GM21786 (cell line): ENCODE data around the gene GALNT7.
A peak's percentile ranks its signal among the peaks of the same experiment; 100 is the strongest.
"Not testable (repeated sequence)": the region's sequence is repeated elsewhere in the genome, so short reads cannot be mapped to it uniquely, and the experiment has no call there.

Experiments
- ATAC-seq: cut with Tn5 transposase; IDR thresholded peaks from one replicate; pipeline ENCODE4 v1.9.1; 2021; ENCODE audit not compliant: unreplicated experiment

Gene GALNT7

DNA sequence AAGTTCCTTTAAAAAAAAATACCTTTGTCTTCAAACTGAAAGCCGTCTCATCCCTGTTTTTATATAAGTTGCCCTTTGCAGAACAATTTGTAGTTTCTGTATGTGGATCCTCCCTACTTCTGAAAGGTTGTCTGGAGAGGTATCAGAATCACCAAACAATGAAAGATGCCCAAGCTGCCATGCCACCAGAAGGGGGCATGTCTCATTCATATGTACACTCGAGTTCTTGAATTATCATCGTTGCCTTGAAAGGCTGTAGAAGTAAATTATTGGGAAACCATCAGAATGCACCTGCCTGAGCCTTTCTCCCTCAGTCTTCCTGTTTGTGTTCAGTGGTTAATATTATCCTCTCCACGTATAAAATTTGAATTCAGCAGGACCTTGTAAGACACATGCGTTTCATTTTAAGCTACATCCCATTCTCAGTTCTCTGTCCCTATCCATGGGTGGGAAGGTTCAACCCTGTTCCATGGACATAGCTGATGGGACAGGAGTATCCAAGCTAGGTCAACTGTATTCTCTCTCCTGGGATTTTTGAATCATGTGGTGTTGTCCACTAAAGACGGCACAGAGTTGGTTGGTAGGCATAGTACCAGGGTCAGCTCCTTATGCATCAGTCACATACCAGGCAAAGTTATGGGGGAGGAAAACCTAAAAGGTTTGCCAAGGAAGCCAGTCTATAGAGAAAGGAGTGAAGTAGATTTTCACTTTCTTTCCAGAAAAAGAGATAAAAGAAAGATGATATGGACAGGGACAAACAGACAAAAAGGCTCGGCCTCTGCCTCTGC lies 24.0 kb downstream of the GALNT7 start:
- ATAC-seq, result no peak

DNA sequence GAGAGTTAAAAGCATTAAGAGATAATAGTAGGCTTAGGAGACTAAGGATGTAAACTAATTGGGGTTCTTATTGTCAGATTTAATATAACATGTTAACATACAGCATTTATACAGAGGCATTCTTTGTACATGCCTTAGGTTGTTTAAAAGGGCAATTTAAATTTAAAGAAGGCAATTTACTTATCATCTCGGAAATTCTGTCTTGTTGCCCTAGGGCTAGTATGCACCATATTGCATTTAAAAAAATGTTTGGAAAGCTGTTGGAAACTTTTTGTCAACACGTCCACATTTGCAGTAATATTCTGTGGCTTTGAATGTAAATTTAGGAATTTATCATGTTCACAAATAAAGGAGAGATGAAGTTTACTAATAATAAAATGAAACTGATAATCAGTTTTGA lies 25.5 kb downstream of the GALNT7 start:
- no peak for ATAC-seq

- ATAC-seq, result no peak
Measured at GRCh38 chr4:173195109-173195508, 26.5 kb downstream of the GALNT7 start.

DNA sequence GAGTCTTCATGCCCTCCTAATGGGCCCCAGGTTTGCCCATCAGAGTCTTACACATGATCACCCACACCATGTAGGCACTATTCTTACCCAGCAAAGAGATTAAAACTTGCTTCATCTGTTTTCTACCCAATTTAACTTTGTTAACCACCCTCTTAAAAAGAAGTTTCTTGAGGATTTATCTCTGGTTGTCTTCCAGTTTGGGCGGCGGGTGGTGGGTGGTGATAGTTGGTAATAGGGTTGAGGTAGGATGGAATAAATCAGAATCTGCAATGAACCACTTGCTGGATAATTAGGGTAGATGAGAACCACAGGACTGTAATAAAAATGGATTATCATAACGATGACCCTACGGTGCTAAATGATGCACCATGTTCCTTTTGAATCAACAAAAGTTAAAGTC lies 30.9 kb downstream of the GALNT7 start:
- no peak for ATAC-seq

- no peak for ATAC-seq
Measured at GRCh38 chr4:173200103-173200884, 31.7 kb downstream of the GALNT7 start.

DNA sequence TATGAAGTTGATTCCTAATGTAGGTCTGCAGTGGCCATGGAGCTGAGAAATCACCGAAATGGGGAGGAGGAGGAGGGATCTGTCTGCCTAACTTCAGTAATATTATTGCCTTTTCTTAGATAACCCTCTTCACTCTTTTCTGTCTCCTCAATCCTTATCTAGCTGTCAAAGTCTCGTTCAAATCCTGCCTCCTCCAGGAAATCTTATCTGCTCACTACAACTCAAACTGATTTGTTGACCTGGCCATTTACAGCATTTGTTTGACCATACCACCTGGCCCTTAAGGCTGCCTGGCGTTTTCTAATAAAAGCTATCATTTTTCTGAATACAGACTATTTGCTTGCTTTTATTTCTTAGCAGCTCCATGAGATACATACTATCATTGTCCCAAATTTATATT lies 33.8 kb downstream of the GALNT7 start:
- ATAC-seq, result no peak

GRCh38 chr4:173205656-173206055 lies 37.0 kb downstream of the GALNT7 start:
- ATAC-seq, result no peak

GRCh38 chr4:173208420-173208819 lies 39.8 kb downstream of the GALNT7 start:
- ATAC-seq, result no peak

DNA sequence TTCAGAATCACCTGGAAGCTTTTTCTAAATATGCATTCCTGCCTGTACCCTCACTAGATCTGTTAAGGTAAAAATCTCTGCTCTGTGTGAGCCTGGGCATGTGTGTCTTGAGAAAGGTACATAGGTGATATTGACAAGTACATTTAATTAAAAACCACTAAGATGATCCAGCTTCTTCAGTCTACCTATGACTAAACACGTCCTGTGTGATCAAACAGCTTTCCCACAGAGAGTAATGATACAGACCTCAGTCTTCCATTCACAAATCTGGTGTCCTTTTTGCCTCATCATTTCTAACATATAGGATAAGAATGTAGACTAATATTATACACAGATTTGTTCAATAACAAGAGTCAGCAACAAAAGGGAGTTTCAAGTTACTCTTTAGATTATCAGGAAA lies 42.6 kb downstream of the GALNT7 start:
- no peak for ATAC-seq

GRCh38 chr4:173211838-173212237 lies 43.2 kb downstream of the GALNT7 start:
- peak; percentile 72 for ATAC-seq

- no peak for ATAC-seq
Measured at GRCh38 chr4:173212379-173212778, 43.8 kb downstream of the GALNT7 start.

DNA sequence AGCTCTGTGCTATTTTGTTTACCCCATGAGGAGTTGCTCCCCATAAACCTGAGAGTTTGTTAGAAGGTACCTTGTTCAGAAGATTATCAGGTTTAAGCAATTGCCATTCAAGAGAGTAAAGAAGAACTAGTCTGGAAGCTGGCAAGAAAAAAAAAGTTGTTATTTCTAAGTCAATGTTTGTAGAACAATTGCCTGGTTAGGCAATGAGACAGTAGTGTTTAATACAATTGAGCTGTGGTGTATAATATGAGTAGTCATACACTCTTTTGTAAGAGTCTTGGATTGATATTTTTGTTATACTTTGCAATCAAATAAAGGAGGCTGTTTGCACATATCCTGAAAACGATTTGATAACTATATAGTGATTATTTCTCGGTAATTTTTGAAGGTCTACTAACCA lies 44.7 kb downstream of the GALNT7 start:
- ATAC-seq, result no peak

GRCh38 chr4:173214231-173214630 lies 45.6 kb downstream of the GALNT7 start:
- no peak for ATAC-seq

- ATAC-seq, result no peak
Measured at GRCh38 chr4:173214661-173215060, 46.0 kb downstream of the GALNT7 start.

DNA sequence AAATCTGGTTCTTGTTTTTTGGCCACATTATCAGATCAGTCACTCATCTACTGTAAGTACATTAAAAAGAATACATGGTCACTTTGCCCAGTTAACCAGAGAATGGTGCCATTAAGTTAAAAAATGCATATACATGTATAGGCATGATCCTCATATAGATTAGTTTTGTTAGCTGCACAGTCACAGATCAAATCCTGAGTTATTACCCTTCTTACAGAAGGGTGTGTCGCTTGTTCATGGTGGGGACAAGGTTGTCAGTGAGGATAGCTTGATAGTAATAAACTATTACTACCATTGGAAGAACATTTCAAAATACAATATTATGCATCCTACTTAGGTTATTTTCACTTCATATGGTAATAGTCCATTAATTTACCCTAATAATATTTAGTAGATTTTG lies 48.5 kb downstream of the GALNT7 start:
- ATAC-seq, result no peak

GRCh38 chr4:173217727-173218126 lies 49.1 kb downstream of the GALNT7 start:
- no peak for ATAC-seq

DNA sequence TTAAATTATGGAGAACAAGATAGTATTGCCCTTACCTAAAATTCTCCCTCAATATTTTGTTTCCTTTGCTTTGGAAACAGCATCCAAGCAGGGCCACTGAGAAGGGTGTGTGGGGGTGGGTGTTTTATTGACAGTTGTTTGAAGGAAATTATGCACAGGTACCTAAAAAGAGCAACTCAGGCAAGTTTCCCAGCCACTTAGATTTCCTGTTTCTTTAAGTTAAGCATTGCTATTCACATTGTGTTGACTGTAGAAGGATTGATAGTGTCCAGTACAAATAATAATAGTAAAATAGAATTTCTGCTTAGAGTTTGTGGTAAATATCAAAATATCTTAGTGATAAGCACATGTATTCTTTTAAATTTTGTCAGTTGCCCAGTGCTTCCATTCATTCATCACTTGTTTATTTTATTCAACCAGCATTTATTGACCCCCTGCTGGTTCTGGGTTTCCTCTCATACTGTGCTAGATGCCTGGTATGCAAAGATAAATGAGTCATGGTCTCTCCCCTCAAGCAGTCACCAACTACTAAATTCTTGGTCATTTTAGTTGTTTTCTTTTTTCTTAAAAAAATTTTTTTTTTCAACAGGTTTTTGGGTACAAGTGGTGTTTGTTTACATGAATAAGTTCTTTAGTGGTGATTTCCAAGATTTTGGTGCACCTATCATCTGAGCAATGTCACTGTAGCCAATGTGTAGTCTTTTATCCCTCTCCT lies 50.0 kb downstream of the GALNT7 start:
- ATAC-seq, result no peak

DNA sequence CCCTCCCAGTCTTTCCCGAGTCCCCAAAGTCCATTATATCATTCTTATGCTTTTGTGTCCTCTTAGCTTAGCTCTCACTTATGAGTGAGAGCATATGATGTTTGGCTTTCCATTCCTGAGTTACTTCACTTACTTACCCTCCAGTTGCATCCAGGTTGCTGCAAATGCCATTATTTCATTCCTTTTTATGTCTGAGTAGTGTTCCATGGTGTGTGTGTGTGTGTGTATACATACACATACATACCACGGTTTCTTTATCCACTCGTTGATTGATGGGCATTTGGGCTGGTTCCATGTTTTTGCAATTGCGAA lies 50.5 kb downstream of the GALNT7 start:
- ATAC-seq, result not testable (repeated sequence)

- no peak for ATAC-seq
Measured at GRCh38 chr4:173223743-173224142, 55.1 kb downstream of the GALNT7 start.

DNA sequence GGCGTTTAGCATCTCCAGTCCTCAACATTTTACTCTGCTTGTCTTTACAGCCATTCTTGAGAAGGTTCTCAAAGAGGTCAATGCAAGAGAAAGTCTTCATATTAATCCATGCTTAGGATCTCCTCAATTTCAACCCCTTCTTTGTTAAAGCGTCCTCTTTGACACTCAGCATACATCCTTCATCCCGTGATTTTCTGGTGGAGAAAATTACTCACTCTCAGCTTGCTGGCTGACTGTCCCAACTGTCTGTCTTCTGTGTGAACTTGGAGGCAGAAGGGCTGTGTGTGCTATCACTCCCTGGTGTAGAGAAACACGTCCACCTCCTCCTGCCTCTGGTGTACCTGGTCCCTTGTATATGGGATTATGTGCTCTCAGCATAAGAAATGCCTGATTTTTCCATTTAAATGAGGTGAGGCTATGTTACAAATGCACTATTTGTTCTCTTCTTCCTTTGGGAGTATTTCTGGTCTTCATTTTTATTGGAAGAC lies 57.8 kb downstream of the GALNT7 start:
- no peak for ATAC-seq

DNA sequence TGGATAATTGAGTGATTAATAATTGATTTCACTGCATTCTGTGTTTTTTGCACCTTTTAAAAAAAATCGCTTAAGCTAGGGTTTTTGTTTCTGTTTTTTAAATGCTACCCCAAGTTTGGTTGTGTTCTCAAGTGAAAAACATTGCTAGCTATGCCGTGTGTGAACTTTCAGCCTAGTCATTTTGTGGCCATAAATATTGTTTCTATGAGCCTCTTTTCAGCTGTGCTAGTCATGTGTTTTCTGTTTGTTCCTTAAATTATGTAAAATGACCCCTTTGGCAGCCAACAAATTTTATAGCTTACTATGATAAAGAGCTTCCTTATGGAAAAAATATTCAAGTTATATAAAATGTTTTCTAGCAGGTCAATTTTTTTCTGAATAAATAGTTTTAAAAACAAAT lies 59.1 kb downstream of the GALNT7 start:
- ATAC-seq, result no peak

DNA sequence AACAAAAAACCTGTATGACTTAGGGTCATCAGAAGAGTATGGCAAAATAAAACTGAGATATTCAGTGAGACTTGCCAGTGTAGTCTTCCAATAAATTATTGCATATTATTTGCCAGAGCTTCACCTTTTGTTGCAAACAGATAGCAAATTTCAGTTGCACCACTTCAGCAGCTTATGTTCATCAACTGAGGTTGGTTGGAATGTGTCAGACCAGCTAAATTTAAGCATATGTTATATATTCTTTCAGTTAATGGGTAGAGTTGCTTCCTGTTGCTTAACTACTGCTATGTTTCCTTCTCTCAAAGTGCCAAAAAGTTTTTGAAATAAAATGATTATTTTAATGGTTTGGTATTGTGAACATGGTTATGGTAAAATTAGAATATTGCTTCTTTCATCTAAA lies 61.5 kb downstream of the GALNT7 start:
- peak; percentile 60 for ATAC-seq
